Natural killer cell (primary cell): ENCODE data around the gene PNMA1. TPM values are rescaled to one million over a fixed set of nuclear protein-coding genes. Genes with fewer than 3 reads are reported as not detected.
A peak's percentile ranks its signal among the peaks of the same experiment; 100 is the strongest.
"Not testable (repeated sequence)": the region's sequence is repeated elsewhere in the genome, so short reads cannot be mapped to it uniquely, and the experiment has no call there.

Source experiments
- ATAC-seq, 3 donors: fragments of 150-1000 bp in 2 of 3; fragments of 200-7000 bp in 1 of 3; cut with Tn5 transposase; 1 replicate in 1 of 3; 2 replicates in 2 of 3; pipeline ENCODE4 v1.10.0; 2021; ENCODE audit warnings: mild to moderate bottlenecking in 2 of 3, moderate library complexity in 2 of 3
- DNase-seq, 2 donors: peaks; one replicate each; pipeline versions ENCODE4 v3.0.0 to v3.0.0-alpha.2; 2013 to 2021; ENCODE audit warnings: mixed read lengths in 1 of 2
- H3K27ac ChIP-seq: one replicate; pipeline ENCODE4 v1.5.1; 2013; ENCODE audit warnings: mild to moderate bottlenecking, low read length
- H3K27me3 ChIP-seq: one replicate; pipeline ENCODE4 v1.6.1; 2013; ENCODE audit warnings: low read length; ENCODE audit not compliant: control insufficient read depth, insufficient read depth
- H3K36me3 ChIP-seq: one replicate; pipeline ENCODE4 v1.6.1; 2013; ENCODE audit warnings: low read length; ENCODE audit not compliant: control insufficient read depth, insufficient read depth
- H3K4me1 ChIP-seq: one replicate; pipeline ENCODE4 v1.6.1; 2013; ENCODE audit warnings: low read length; ENCODE audit not compliant: control insufficient read depth, insufficient read depth
- H3K4me3 ChIP-seq: one replicate; pipeline ENCODE4 v1.5.1; 2013; ENCODE audit warnings: low read length
- H3K9me3 ChIP-seq: one replicate; pipeline ENCODE4 v1.6.1; 2013; ENCODE audit warnings: low read length; ENCODE audit not compliant: control insufficient read depth, insufficient read depth
- H3K27ac Mint-ChIP-seq, 2 donors: one replicate each; pipeline ENCODE4 v1.8.0; 2022; ENCODE audit warnings: mild to moderate bottlenecking in 2 of 2, mixed read lengths in 2 of 2, moderate library complexity in 1 of 2
- H3K27me3 Mint-ChIP-seq, 2 donors: one replicate each; pipeline ENCODE4 v1.8.0; 2022; ENCODE audit warnings: low read depth in 2 of 2, mixed read lengths in 2 of 2
- H3K36me3 Mint-ChIP-seq: one replicate; pipeline ENCODE4 v1.8.0; 2022; ENCODE audit warnings: mixed read lengths
- H3K4me1 Mint-ChIP-seq, 2 donors: one replicate each; pipeline ENCODE4 v1.8.0; 2022; ENCODE audit warnings: mixed read lengths in 2 of 2
- H3K4me3 Mint-ChIP-seq: one replicate; pipeline ENCODE4 v1.8.0; 2022; ENCODE audit warnings: mild to moderate bottlenecking, moderate library complexity, mixed read lengths
- H3K9me3 Mint-ChIP-seq, 2 donors: one replicate each; pipeline ENCODE4 v1.8.0; 2022; ENCODE audit warnings: mixed read lengths in 2 of 2
- WGBS: methylation state at CpG from one replicate; pipeline ENCODE4 v1.1.7; 2013; ENCODE audit warnings: missing lambda C conversion rate; ENCODE audit not compliant: insufficient coverage; 5-methylcytosine and 5-hydroxymethylcytosine counted together
- intact Hi-C: fragments of 100-400 bp; cut with micrococcal nuclease; formaldehyde crosslinking; loops from one replicate; pipeline ENCODE4 v1.14.2; 2022
- total RNA-seq, 4 donors: library from RNA; stranded (reverse); fragments of 120-200 nt in 1 of 4; gene quantifications; one replicate each; pipeline versions ENCODE4 v1.2.3 to v1.2.4, GENCODE V29; 2013 to 2022
- TF ChIP-seq, protein P1 (sequence below): fragments of 200-600 bp; IDR thresholded peaks from one replicate; pipeline ENCODE4 v1.8.0; 2022; ENCODE audit warnings: antibody characterized with exemption

The PNMA1 gene
- total RNA-seq, 3 donors from 2014 or later (not counting 1 experiment from before 2014, with no cell fraction given), result 26.0 to 32.3 (median 28.9) TPM

DNA sequence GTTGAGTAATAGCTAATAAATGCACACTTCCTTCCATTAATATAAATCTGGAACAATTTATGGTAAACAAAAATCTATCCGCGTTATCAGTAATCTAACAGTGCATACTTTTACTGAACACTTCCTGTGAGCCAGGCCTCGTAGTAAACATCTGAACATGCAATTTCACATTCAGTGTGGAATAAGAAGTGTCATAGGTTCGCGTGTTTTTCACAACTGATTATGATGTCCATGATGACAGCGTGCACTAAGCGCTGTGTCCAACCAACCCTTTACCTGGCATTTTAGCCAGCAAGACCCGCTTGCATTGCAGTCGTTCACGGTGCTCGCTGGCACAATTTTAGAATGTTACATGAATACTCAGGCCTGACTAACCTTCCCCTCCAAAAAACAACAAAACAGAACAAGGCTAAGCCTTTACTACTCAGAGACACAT, 2.1 kb downstream of the PNMA1 start:
- 15% methylated on average over 11 of the region's 11 CpGs for WGBS

DNA sequence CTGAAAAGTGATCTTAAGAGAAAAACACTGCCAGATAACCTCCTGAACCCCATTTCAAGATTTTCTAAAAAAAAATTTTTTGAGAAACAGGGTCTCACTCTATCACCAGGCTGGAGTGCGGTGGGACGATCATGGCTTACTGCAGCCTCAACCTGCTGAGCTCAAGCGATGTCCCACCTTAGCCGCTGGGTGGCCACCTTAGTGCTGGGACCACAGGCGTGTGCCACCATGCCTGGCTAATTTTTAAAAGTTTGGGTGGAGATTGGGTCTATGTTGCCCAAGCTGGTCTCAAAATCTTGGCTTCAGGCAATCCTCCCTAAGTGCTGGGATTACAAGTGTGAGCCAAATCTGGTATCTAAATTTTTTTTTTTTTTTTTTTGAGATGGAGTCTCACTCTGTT, 3.4 kb downstream of the PNMA1 start:
- Mint-ChIP-seq H3K4me1 (peaks cover 22 to 29% of the 10 kb centered on the region in 2 donors), H3K9me3 (no peaks in the 10 kb centered on the region), H3K27me3 (no peaks in the 10 kb centered on the region), H3K27ac (no peak overlapping the region), H3K4me3 (no peak overlapping the region), H3K36me3 (no peaks in the 10 kb centered on the region)
- ATAC-seq (no peak), DNase-seq (no peak)
- Histone ChIP-seq H3K4me3 (no peak overlapping the region), H3K27me3 (no peaks in the 10 kb centered on the region), H3K9me3 (no peaks in the 10 kb centered on the region), H3K27ac (no peak overlapping the region), H3K36me3 (peaks cover 3% of the 10 kb centered on the region), H3K4me1 (peaks cover 25% of the 10 kb centered on the region)
- intact Hi-C loops, result no loop called here
- WGBS, result 94% methylated on average over 5 of the region's 5 CpGs
- TF ChIP-seq, protein P1, sequence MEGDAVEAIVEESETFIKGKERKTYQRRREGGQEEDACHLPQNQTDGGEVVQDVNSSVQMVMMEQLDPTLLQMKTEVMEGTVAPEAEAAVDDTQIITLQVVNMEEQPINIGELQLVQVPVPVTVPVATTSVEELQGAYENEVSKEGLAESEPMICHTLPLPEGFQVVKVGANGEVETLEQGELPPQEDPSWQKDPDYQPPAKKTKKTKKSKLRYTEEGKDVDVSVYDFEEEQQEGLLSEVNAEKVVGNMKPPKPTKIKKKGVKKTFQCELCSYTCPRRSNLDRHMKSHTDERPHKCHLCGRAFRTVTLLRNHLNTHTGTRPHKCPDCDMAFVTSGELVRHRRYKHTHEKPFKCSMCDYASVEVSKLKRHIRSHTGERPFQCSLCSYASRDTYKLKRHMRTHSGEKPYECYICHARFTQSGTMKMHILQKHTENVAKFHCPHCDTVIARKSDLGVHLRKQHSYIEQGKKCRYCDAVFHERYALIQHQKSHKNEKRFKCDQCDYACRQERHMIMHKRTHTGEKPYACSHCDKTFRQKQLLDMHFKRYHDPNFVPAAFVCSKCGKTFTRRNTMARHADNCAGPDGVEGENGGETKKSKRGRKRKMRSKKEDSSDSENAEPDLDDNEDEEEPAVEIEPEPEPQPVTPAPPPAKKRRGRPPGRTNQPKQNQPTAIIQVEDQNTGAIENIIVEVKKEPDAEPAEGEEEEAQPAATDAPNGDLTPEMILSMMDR, result no peak

More for the DNA sequence above, 2.1 kb downstream of the PNMA1 start:
- H3K27me3 Mint-ChIP-seq, result no peaks in the 10 kb centered on the region
- peaks cover 25% of the 10 kb centered on the region for H3K4me1 ChIP-seq
- peaks cover 22 to 32% of the 10 kb centered on the region in 2 donors for H3K4me1 Mint-ChIP-seq
- intact Hi-C loops, result no loop called here
- no peaks in the 10 kb centered on the region for H3K9me3 Mint-ChIP-seq
- peak overlapping the region; percentile 89 to 95 for H3K27ac Mint-ChIP-seq
- peaks cover 10% of the 10 kb centered on the region for H3K36me3 ChIP-seq
- peak overlapping the region; percentile 57 for H3K27ac ChIP-seq
- ATAC-seq (peak in 1 of 3 donors; percentile 13), DNase-seq (peak in 1 of 2 donors; percentile 52)
- H3K4me3 ChIP-seq, result peak overlapping the region; percentile 74
- H3K4me3 Mint-ChIP-seq, result peak overlapping the region; percentile 98
- H3K36me3 Mint-ChIP-seq, result no peaks in the 10 kb centered on the region
- TF ChIP-seq, protein P1, result no peak
- H3K9me3 ChIP-seq, result no peaks in the 10 kb centered on the region
- no peaks in the 10 kb centered on the region for H3K27me3 ChIP-seq

DNA sequence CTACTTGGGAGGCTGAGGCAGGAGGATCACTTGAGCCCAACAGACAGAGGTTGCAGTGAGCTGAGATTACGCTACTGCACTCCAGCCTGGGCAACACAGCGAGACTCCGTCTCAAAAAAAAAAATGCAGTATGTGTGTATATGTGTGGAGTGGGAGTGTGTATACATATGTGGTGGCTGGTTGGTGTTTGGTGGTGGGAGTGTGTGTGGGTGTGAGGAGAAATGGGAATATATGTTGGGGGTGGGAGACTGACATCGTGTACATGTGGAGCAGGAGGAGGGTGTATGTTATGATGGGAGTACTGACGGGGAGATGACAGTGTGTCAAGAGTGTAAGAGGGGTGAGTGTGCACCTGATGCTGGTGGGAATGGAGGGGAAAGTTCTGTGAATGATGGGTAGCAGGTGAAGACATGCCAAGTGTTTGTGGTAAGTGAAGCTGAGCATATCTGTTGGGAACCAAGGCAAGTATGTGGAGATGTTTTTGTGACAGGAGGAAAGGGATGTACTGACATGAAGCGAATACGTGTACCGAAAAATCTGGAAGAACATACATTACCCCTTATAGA, 4.2 kb downstream of the PNMA1 start:
- H3K9me3 Mint-ChIP-seq, result no peaks in the 10 kb centered on the region
- Histone ChIP-seq H3K4me3 (no peak overlapping the region), H3K36me3 (no peaks in the 10 kb centered on the region), H3K27me3 (no peaks in the 10 kb centered on the region), H3K27ac (no peak overlapping the region), H3K9me3 (no peaks in the 10 kb centered on the region), H3K4me1 (peaks cover 25% of the 10 kb centered on the region)
- no peak for ATAC-seq
- peaks cover 22 to 28% of the 10 kb centered on the region in 2 donors for H3K4me1 Mint-ChIP-seq
- WGBS, result 96% methylated on average over 5 of the region's 8 CpGs
- intact Hi-C loops, result no loop called here
- H3K36me3 Mint-ChIP-seq, result no peaks in the 10 kb centered on the region
- no peak overlapping the region for H3K4me3 Mint-ChIP-seq
- H3K27me3 Mint-ChIP-seq, result no peaks in the 10 kb centered on the region
- DNase-seq, result no peak
- H3K27ac Mint-ChIP-seq, result no peak overlapping the region
- TF ChIP-seq, protein P1, result no peak

DNA sequence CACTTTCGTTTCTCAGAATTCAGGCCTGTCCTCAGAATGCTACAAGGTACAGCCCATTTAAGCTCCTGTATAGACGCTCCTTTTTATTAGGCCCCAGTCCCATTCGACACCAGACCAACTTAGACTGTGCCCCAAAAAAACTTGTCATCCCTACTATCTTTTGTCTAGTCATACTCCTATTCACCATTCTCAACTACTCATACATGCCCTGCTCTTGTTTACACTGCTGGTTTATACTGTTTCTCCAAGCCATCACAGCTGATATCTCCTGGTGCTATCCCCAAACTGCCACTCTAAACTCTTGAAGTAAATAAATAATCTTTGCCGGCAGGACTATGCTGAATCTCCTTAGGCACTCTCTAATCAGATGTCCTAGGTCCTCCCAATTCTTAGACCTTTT, 6.1 kb downstream of the PNMA1 start:
- H3K4me1 ChIP-seq, result peaks cover 14% of the 10 kb centered on the region
- H3K27ac ChIP-seq, H3K4me3 Mint-ChIP-seq, H3K27ac Mint-ChIP-seq, H3K9me3 ChIP-seq, H3K9me3 Mint-ChIP-seq, ATAC-seq, H3K27me3 Mint-ChIP-seq, H3K36me3 Mint-ChIP-seq, H3K27me3 ChIP-seq, intact Hi-C loops, H3K4me3 ChIP-seq, DNase-seq, H3K36me3 ChIP-seq: not testable (repeated sequence)
- peaks cover 14 to 19% of the 10 kb centered on the region in 2 donors for H3K4me1 Mint-ChIP-seq
- 100% methylated on average over 4 of the region's 4 CpGs for WGBS
